NCI-H82 treated with DMSO at 0.1 percent for 48 hours (cell line): ENCODE data around the gene DPP7.

ENCODE experiments used
- DNase-seq: peaks from one replicate; lab custom pipeline; 2025; ENCODE audit not compliant: unreplicated experiment; lab: John Stamatoyannopoulos, UW

The DPP7 gene

GRCh38 chr9:137112564-137113384 is 1.8 kb downstream of the DPP7 start:
- no peak for DNase-seq

GRCh38 chr9:137111788-137112563 is 2.6 kb downstream of the DPP7 start:
- no peak for DNase-seq

GRCh38 chr9:137110911-137111787 is 3.4 kb downstream of the DPP7 start:
- DNase-seq: no peak

- no peak for DNase-seq
Observed at GRCh38 chr9:137110147-137110910, 4.2 kb downstream of the DPP7 start.

GRCh38 chr9:137109250-137110146 is 5.0 kb downstream of the DPP7 start:
- no peak for DNase-seq

GRCh38 chr9:137108608-137109249 is 5.8 kb downstream of the DPP7 start:
- no peak for DNase-seq

- DNase-seq: no peak
Observed at GRCh38 chr9:137107982-137108381, 6.6 kb downstream of the DPP7 start.

GRCh38 chr9:137107312-137107921 is 7.1 kb downstream of the DPP7 start:
- DNase-seq: no peak

GRCh38 chr9:137106662-137107250 is 7.8 kb downstream of the DPP7 start:
- DNase-seq: no peak

GRCh38 chr9:137105814-137106661 is 8.5 kb downstream of the DPP7 start:
- no peak for DNase-seq

- DNase-seq: no peak
Observed at GRCh38 chr9:137103206-137103999, 11.1 kb downstream of the DPP7 start.

- DNase-seq: no peak
Observed at GRCh38 chr9:137099231-137099630, 15.3 kb downstream of the DPP7 start.

GRCh38 chr9:137097761-137098462 is 16.6 kb downstream of the DPP7 start:
- DNase-seq: no peak

GRCh38 chr9:137096785-137097546 is 17.6 kb downstream of the DPP7 start:
- DNase-seq: no peak
